Measurements from ENCODE around the gene TUBG1.
A peak's percentile ranks its signal among the peaks of the same experiment; 100 is the strongest.

DNA sequence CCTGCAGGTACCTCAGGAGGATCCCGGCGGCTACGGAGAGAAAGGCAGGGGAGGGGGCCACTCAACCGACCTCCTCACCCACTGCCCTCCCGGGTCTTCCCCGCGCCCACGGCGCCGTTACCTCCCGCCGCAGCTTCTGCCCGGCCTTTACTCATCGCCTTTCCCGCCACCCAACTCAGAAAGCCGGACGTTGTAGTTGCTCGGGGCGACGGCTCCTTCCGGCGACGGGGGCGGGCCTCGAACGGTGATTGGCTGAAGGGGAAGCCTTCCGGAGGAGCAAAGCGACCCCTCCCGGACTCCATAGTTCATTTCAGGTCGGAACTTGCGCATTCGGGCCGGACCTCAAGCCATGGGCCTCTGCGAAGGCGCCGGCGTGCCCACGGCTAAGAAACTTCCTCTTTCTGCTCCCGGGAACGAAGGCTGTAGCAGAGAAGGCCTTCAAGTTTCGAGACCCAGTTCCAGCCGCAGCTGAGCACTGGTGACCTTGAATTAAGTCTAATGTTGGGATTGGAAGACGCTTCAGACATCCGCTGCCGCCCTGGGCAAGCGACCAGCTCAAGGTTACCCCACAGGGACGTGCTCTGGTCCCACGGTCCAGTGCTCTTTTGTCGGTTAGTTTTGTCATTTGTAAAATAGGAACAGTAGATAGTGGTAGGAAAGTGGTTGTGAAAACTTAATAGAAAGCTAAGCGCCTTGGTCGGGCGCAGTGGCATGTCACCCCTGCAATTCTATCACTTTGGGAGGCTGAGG lies 31.8 kb upstream of the TUBG1 start, which contains the start of gene PSMC3IP:
- peak in 2 of 3 donors; percentile 76 to 79 for TF ChIP-seq POLR2A (IDR thresholded peaks at IDR 0.05)
- TF ChIP-seq, protein P1, sequence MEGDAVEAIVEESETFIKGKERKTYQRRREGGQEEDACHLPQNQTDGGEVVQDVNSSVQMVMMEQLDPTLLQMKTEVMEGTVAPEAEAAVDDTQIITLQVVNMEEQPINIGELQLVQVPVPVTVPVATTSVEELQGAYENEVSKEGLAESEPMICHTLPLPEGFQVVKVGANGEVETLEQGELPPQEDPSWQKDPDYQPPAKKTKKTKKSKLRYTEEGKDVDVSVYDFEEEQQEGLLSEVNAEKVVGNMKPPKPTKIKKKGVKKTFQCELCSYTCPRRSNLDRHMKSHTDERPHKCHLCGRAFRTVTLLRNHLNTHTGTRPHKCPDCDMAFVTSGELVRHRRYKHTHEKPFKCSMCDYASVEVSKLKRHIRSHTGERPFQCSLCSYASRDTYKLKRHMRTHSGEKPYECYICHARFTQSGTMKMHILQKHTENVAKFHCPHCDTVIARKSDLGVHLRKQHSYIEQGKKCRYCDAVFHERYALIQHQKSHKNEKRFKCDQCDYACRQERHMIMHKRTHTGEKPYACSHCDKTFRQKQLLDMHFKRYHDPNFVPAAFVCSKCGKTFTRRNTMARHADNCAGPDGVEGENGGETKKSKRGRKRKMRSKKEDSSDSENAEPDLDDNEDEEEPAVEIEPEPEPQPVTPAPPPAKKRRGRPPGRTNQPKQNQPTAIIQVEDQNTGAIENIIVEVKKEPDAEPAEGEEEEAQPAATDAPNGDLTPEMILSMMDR (IDR thresholded peaks at IDR 0.05) = peak in 4 of 7 experiments; percentile 26 to 49 (median 42)

Measured in body of pancreas (tissue), 4 donors.